Measurements from ENCODE around the gene U2SURP. TPM values are rescaled to one million over a fixed set of nuclear protein-coding genes. Genes with fewer than 3 reads are reported as not detected.
A peak's percentile ranks its signal among the peaks of the same experiment; 100 is the strongest.

U2SURP gene
- total and polyA plus RNA-seq, 10 of the 15 experiments (the other 5 are each of a cell fraction or from before 2014, with no cell fraction given) = 76.3 to 277 (median 150) TPM

GRCh38 chr3:143001369-143002082, at the start of gene U2SURP (continued):
- TF ChIP-seq, protein P1, sequence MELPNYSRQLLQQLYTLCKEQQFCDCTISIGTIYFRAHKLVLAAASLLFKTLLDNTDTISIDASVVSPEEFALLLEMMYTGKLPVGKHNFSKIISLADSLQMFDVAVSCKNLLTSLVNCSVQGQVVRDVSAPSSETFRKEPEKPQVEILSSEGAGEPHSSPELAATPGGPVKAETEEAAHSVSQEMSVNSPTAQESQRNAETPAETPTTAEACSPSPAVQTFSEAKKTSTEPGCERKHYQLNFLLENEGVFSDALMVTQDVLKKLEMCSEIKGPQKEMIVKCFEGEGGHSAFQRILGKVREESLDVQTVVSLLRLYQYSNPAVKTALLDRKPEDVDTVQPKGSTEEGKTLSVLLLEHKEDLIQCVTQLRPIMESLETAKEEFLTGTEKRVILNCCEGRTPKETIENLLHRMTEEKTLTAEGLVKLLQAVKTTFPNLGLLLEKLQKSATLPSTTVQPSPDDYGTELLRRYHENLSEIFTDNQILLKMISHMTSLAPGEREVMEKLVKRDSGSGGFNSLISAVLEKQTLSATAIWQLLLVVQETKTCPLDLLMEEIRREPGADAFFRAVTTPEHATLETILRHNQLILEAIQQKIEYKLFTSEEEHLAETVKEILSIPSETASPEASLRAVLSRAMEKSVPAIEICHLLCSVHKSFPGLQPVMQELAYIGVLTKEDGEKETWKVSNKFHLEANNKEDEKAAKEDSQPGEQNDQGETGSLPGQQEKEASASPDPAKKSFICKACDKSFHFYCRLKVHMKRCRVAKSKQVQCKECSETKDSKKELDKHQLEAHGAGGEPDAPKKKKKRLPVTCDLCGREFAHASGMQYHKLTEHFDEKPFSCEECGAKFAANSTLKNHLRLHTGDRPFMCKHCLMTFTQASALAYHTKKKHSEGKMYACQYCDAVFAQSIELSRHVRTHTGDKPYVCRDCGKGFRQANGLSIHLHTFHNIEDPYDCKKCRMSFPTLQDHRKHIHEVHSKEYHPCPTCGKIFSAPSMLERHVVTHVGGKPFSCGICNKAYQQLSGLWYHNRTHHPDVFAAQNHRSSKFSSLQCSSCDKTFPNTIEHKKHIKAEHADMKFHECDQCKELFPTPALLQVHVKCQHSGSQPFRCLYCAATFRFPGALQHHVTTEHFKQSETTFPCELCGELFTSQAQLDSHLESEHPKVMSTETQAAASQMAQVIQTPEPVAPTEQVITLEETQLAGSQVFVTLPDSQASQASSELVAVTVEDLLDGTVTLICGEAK (IDR thresholded peaks at IDR 0.05; ENCODE audit: borderline replicate concordance) = peak; percentile 89
- TF ChIP-seq CHD2 (IDR thresholded peaks at IDR 0.05; ENCODE audit: borderline replicate concordance, low read depth, low read length) = peak; percentile 52; the same call in 1 of the 2 replicates
- peak; percentile 38; the same call in 1 of the 2 replicates for TF ChIP-seq SREBF1 (IDR thresholded peaks at IDR 0.05; ENCODE audit: low read length)
- TF ChIP-seq SUZ12 (IDR thresholded peaks at IDR 0.05; ENCODE audit: unreplicated experiment) = no peak
- no peak for TF ChIP-seq ZNF384 (IDR thresholded peaks at IDR 0.05; ENCODE audit: borderline replicate concordance, low read depth, low read length)
- TF ChIP-seq KDM1A (IDR thresholded peaks at IDR 0.05; ENCODE audit: borderline replicate concordance) = no peak
- TF ChIP-seq FOS (IDR thresholded peaks at IDR 0.05; ENCODE audit: borderline replicate concordance, extremely low read depth, insufficient read length) = no peak
- TF ChIP-seq MEF2A (IDR thresholded peaks at IDR 0.05; ENCODE audit: insufficient read depth, low read depth, low read length) = 0 out of 2 replicates have a peak, but pooled peaks have one; percentile 50
- peak; percentile 87 for TF ChIP-seq IKZF1 (conservative IDR thresholded peaks at IDR 0.05)
- TF ChIP-seq ATF7 (IDR thresholded peaks at IDR 0.05; ENCODE audit: low read depth) = peak; percentile 66
- TF ChIP-seq BCL11A (IDR thresholded peaks at IDR 0.05; ENCODE audit: low read depth, low read length) = 0 out of 2 replicates have a peak, but pooled peaks have one; percentile 13
- TF ChIP-seq ZNF207 (IDR thresholded peaks at IDR 0.05; ENCODE audit: borderline replicate concordance) = peak; percentile 87; the same call in 1 of the 2 replicates
- TF ChIP-seq, protein P2, sequence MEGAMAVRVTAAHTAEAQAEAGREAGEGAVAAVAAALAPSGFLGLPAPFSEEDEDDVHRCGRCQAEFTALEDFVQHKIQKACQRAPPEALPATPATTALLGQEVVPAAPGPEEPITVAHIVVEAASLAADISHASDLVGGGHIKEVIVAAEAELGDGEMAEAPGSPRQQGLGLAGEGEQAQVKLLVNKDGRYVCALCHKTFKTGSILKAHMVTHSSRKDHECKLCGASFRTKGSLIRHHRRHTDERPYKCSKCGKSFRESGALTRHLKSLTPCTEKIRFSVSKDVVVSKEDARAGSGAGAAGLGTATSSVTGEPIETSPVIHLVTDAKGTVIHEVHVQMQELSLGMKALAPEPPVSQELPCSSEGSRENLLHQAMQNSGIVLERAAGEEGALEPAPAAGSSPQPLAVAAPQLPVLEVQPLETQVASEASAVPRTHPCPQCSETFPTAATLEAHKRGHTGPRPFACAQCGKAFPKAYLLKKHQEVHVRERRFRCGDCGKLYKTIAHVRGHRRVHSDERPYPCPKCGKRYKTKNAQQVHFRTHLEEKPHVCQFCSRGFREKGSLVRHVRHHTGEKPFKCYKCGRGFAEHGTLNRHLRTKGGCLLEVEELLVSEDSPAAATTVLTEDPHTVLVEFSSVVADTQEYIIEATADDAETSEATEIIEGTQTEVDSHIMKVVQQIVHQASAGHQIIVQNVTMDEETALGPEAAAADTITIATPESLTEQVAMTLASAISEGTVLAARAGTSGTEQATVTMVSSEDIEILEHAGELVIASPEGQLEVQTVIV (IDR thresholded peaks at IDR 0.05; ENCODE audit: borderline replicate concordance, partially characterized antibody) = peak; percentile 57
- TF ChIP-seq, protein P3, sequence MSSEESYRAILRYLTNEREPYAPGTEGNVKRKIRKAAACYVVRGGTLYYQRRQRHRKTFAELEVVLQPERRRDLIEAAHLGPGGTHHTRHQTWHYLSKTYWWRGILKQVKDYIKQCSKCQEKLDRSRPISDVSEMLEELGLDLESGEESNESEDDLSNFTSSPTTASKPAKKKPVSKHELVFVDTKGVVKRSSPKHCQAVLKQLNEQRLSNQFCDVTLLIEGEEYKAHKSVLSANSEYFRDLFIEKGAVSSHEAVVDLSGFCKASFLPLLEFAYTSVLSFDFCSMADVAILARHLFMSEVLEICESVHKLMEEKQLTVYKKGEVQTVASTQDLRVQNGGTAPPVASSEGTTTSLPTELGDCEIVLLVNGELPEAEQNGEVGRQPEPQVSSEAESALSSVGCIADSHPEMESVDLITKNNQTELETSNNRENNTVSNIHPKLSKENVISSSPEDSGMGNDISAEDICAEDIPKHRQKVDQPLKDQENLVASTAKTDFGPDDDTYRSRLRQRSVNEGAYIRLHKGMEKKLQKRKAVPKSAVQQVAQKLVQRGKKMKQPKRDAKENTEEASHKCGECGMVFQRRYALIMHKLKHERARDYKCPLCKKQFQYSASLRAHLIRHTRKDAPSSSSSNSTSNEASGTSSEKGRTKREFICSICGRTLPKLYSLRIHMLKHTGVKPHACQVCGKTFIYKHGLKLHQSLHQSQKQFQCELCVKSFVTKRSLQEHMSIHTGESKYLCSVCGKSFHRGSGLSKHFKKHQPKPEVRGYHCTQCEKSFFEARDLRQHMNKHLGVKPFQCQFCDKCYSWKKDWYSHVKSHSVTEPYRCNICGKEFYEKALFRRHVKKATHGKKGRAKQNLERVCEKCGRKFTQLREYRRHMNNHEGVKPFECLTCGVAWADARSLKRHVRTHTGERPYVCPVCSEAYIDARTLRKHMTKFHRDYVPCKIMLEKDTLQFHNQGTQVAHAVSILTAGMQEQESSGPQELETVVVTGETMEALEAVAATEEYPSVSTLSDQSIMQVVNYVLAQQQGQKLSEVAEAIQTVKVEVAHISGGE (CRISPR knock-in tag; IDR thresholded peaks at IDR 0.05) = peak; percentile 49; the same call in 1 of the 2 replicates
- peak; percentile 87; the same call in 1 of the 2 replicates for TF ChIP-seq TBL1XR1 (IDR thresholded peaks at IDR 0.05; ENCODE audit: low read depth, low read length)
- peak; percentile 92 for TF ChIP-seq PAX5 (IDR thresholded peaks at IDR 0.05; ENCODE audit: borderline replicate concordance, low read depth, low read length)
- no peak for TF ChIP-seq SREBF2 (IDR thresholded peaks at IDR 0.05; ENCODE audit: low read length)
- no peak for TF ChIP-seq KLF5 (IDR thresholded peaks at IDR 0.05; ENCODE audit: partially characterized antibody)
- TF ChIP-seq SMARCA5 (IDR thresholded peaks at IDR 0.05) = peak; percentile 42; the same call in 1 of the 2 replicates
